Esophagus squamous epithelium (tissue), 5 donors: ENCODE data around the gene TBC1D24. TPM values are rescaled to one million over a fixed set of nuclear protein-coding genes. Genes with fewer than 3 reads are reported as not detected.
"Not testable (repeated sequence)": the region's sequence is repeated elsewhere in the genome, so short reads cannot be mapped to it uniquely, and the experiment has no call there.

Experiments
- DNase-seq: peaks from one replicate; lab custom pipeline; 2025; lab: John Stamatoyannopoulos, UW
- H3K27ac ChIP-seq, 4 donors: fragments of 200-600 bp; sonication (generic); one replicate each; pipeline ENCODE4 v1.5.1; 2016 to 2019; ENCODE audit warnings: mild to moderate bottlenecking in 1 of 4
- H3K27me3 ChIP-seq, 4 donors: fragments of 200-600 bp; sonication (generic); 1 replicate in 3 of 4; 2 replicates in 1 of 4; pipeline versions ENCODE4 v1.5.1 to v1.6.0; 2017 to 2021; ENCODE audit warnings: antibody characterized with exemption in 1 of 4
- H3K36me3 ChIP-seq, 3 donors: fragments of 200-600 bp; sonication (generic); one replicate each; pipeline ENCODE4 v1.5.1; 2016 to 2019
- H3K4me1 ChIP-seq, 3 donors: fragments of 200-600 bp; sonication (generic); one replicate each; pipeline ENCODE4 v1.5.1; 2017 to 2019
- H3K4me3 ChIP-seq, 4 donors: fragments of 200-600 bp; sonication (generic); 1 replicate in 3 of 4; 2 replicates in 1 of 4; pipeline ENCODE4 v1.5.1; 2016 to 2019; ENCODE audit warnings: mild to moderate bottlenecking in 2 of 4, moderate library complexity in 1 of 4
- H3K9me3 ChIP-seq, 3 donors: fragments of 200-600 bp; sonication (generic); one replicate each; pipeline ENCODE4 v1.5.1; 2016 to 2019
- CTCF ChIP-seq, 6 experiments: fragments of 450-650 bp in 4 of 6; fragments of 200-600 bp in 2 of 6; sonication (generic) in 2 of 6; IDR thresholded peaks; one replicate each; pipeline ENCODE4 v1.5.1; 2016 to 2019; ENCODE audit warnings: antibody characterized with exemption in 6 of 6, mild to moderate bottlenecking in 4 of 6, moderate library complexity in 4 of 6
- POLR2A ChIP-seq, 4 donors: fragments of 450-650 bp; IDR thresholded peaks; one replicate each; pipeline ENCODE4 v1.6.1; 2017; ENCODE audit warnings: antibody characterized with exemption in 4 of 4, mild to moderate bottlenecking in 4 of 4, moderate library complexity in 3 of 4
- WGBS, 2 donors: methylation state at CpG; one replicate each; pipeline ENCODE4 v1.1.5; 2018; 5-methylcytosine and 5-hydroxymethylcytosine counted together
- intact Hi-C: fragments of 100-400 bp; cut with DNase I; formaldehyde crosslinking; loops from one replicate; pipeline ENCODE4 v1.15.0; 2022
- total RNA-seq, 4 donors: library from RNA; depleted of rRNA; stranded (reverse); fragments of >200 nt; gene quantifications; one replicate each; pipeline ENCODE4 v1.1.0, GENCODE V29; 2016
- donor health status: DM: yes; HTN: yes; CAD: no.

The TBC1D24 gene
- total RNA-seq, 4 donors from 2014 or later, result 3.1 to 4.6 (median 3.7) TPM

DNA sequence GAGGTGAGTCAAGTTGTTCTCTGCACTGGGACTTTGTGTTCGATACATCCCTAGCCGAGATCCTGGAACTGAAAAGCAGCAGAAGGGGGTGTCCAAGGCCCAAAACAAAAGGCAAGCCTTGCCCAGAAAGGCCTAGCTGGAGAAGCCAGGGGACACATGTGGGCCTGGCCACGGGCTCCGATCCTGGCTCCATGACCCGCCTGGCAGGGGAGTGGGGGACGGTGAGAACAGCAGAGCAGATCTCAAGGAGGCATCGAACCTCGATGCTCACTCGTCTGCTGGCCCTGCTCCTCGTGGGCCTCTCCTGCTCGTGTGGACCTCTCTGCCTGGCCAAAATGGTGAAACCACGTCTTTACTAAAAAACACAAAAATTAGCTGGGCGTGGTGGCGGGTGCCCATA is 36.8 kb upstream of the TBC1D24 start:
- intact Hi-C loops, result no loop called here
- no peak for TF ChIP-seq CTCF (IDR thresholded peaks at IDR 0.05)
- TF ChIP-seq POLR2A (IDR thresholded peaks at IDR 0.05), result no peak
- Histone ChIP-seq H3K36me3 (peaks cover 0 to 57% (median 0%) of the 10 kb centered on the region in 3 donors), H3K4me3 (no peak overlapping the region), H3K27me3 (no peaks in the 10 kb centered on the region), H3K9me3 (no peaks in the 10 kb centered on the region), H3K4me1 (peaks cover 0 to 31% (median 4%) of the 10 kb centered on the region in 3 donors), H3K27ac (no peak overlapping the region)
- DNase-seq, result no peak
- 73 to 84% methylated on average over 2 to 12 of the region's 14 CpGs for WGBS, 2 donors

DNA sequence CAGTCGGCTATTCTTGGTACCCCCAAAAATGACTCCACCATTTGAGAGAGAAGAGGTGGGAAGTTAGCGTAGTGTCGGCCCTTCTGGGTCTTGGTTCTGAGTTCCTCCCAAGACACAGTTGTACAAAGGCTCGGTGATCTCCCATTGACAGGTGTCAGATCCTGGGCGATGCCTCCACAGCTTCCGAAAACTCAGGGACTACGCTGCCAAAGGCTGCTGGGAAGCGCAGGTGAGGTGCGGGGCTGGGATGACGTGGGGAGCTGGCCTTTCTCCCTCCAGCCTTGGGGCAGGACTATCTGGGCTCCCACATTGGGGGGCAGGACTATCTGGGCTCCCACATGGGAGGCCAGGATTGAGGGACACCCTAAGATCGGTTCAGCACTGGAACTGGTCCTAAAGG is 35.3 kb upstream of the TBC1D24 start:
- Histone ChIP-seq H3K36me3 (peaks cover 0 to 53% (median 0%) of the 10 kb centered on the region in 3 donors), H3K9me3 (no peaks in the 10 kb centered on the region), H3K4me3 (no peak overlapping the region), H3K27me3 (no peaks in the 10 kb centered on the region), H3K27ac (no peak overlapping the region), H3K4me1 (peaks cover 0 to 31% (median 4%) of the 10 kb centered on the region in 3 donors)
- TF ChIP-seq CTCF (IDR thresholded peaks at IDR 0.05) (no peak), POLR2A (IDR thresholded peaks at IDR 0.05) (no peak)
- intact Hi-C loops, result no loop called here
- DNase-seq, result no peak
- 95 to 99% methylated on average over 4 to 8 of the region's 11 CpGs for WGBS, 2 donors

- intact Hi-C loops, H3K27me3 ChIP-seq, H3K27ac ChIP-seq, H3K9me3 ChIP-seq, H3K4me3 ChIP-seq, DNase-seq: not testable (repeated sequence)
- 86 to 87% methylated on average over 12 to 13 of the region's 15 CpGs for whole genome bisulfite sequencing, 2 donors
- Histone ChIP-seq H3K36me3 (peaks cover 0 to 66% (median 10%) of the 10 kb centered on the region in 3 donors), H3K4me1 (peaks cover 0 to 23% (median 3%) of the 10 kb centered on the region in 3 donors)
Observed at GRCh38 chr16:2441143-2441804, 33.7 kb upstream of the TBC1D24 start.

DNA sequence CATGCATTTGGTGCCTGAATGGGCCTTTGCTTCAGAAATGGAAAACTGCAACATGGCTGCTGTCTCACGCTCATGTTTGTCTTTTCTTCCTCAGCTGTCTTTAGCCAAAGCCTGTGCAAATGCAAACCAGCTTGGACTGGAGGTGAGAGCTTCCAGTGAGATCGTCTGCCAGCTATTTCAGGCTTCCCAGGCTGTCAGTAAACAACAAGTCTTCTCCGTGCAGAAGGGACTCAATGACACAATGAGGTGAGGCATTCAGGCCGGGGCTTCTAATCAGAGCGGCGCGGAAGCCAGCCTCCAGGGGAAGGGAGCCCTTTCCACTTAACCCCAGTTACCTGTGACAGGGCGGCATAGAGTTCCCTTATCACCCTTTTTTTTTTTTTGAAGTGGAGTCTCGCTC is 31.4 kb upstream of the TBC1D24 start:
- Histone ChIP-seq H3K36me3 (peaks cover 2 to 71% (median 10%) of the 10 kb centered on the region in 3 donors), H3K9me3 (no peaks in the 10 kb centered on the region), H3K4me1 (peaks cover 0 to under 1% (median 0%) of the 10 kb centered on the region in 3 donors), H3K27ac (no peak overlapping the region), H3K4me3 (no peak overlapping the region), H3K27me3 (no peaks in the 10 kb centered on the region)
- WGBS, 2 donors, result 84 to 92% methylated on average over 6 to 7 of the region's 9 CpGs
- DNase-seq, result no peak
- intact Hi-C loops, result no loop called here
- no peak for TF ChIP-seq POLR2A (IDR thresholded peaks at IDR 0.05)
- no peak for TF ChIP-seq CTCF (IDR thresholded peaks at IDR 0.05)

DNA sequence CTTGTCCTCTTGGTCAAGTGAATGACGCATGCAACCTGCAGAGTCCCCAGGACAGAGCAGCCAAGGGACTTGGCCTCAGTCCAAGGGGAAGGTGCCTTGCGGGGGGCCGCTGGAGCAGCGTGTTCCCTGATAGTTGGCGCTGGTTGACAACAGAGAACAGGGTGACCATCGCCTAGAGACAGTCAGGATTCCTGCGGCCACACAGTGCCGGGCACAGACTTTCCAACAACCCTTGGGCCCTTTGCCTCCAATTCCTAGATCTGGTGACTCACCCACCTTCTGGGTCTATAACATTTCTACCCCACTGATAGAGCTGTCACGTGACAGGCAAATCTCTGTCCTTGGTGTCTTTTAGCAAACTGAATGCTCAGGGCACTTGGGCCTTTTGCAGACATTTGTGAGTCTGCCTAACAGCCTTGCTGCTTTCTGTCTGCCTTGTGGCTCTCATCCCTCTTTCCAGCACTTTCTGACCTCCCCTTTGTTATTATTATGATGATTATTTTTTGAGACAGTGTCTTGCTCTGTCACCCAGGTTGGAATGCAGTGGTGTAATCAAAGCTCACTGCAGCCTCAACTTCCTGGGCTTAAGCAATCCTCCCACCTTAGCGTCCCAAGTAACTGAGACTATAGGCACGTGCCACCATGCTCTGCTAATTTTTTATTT is 26.9 kb upstream of the TBC1D24 start:
- H3K36me3 ChIP-seq, result peaks cover 9 to 91% (median 16%) of the 10 kb centered on the region in 3 donors
- no peaks in the 10 kb centered on the region for H3K27me3 ChIP-seq
- WGBS, 2 donors, result 89 to 90% methylated on average over 7 to 8 of the region's 11 CpGs
- intact Hi-C loops, result no loop called here
- TF ChIP-seq CTCF (IDR thresholded peaks at IDR 0.05) (no peak), POLR2A (IDR thresholded peaks at IDR 0.05) (no peak)
- no peaks in the 10 kb centered on the region for H3K9me3 ChIP-seq
- no peaks in the 10 kb centered on the region for H3K4me1 ChIP-seq
- DNase-seq, result no peak
- H3K27ac ChIP-seq, result no peak overlapping the region
- H3K4me3 ChIP-seq, result no peak overlapping the region
